ENCODE data around the gene MKRN2. TPM values are rescaled to one million over a fixed set of nuclear protein-coding genes. Genes with fewer than 3 reads are reported as not detected.
"Not testable (repeated sequence)": the region's sequence is repeated elsewhere in the genome, so short reads cannot be mapped to it uniquely, and the experiment has no call there.

The MKRN2 gene
- total and polyA plus RNA-seq, 2 donors = 26.4 to 30.0 TPM

- no peaks in the 10 kb centered on the region for H3K9me3 ChIP-seq (ENCODE audit: control insufficient read depth in 2 of 2, insufficient read depth in 1 of 2, low read length in 1 of 2)
- peaks cover 7 to 25% of the 10 kb centered on the region in 2 donors for H3K36me3 ChIP-seq (ENCODE audit: control insufficient read depth in 2 of 2, insufficient read depth in 2 of 2, low read length in 1 of 2)
- DNase-seq (ENCODE audit: low read depth in 6 of 9, low spot score in 9 of 9) = no peak
- no peaks in the 10 kb centered on the region for H3K4me1 ChIP-seq (ENCODE audit: control insufficient read depth in 2 of 2, insufficient read depth in 2 of 2, low read length in 2 of 2)
- H3K27me3 ChIP-seq (ENCODE audit: control insufficient read depth in 2 of 2, insufficient read depth in 1 of 2, low read length in 1 of 2) = no peaks in the 10 kb centered on the region
- no peak overlapping the region for H3K27ac ChIP-seq (ENCODE audit: low read depth in 1 of 2, low read length in 1 of 2)
- no peak overlapping the region for H3K4me3 ChIP-seq (ENCODE audit: low read length in 2 of 2)
- 98% methylated on average over 11 of the region's 11 CpGs for WGBS
Measured at GRCh38 chr3:12516873-12517272, 40.0 kb upstream of the MKRN2 start.

GRCh38 chr3:12518261-12519028 is 38.4 kb upstream of the MKRN2 start:
- H3K36me3 ChIP-seq (ENCODE audit: control insufficient read depth in 2 of 2, insufficient read depth in 2 of 2, low read length in 1 of 2) = peaks cover 7 to 19% of the 10 kb centered on the region in 2 donors
- H3K27ac ChIP-seq (ENCODE audit: low read depth in 1 of 2, low read length in 1 of 2) = no peak overlapping the region
- no peak for DNase-seq (ENCODE audit: low read depth in 6 of 9, low spot score in 9 of 9)
- H3K9me3 ChIP-seq (ENCODE audit: control insufficient read depth in 2 of 2, insufficient read depth in 1 of 2, low read length in 1 of 2) = no peaks in the 10 kb centered on the region
- WGBS = 99% methylated on average over 6 of the region's 6 CpGs
- no peak overlapping the region for H3K4me3 ChIP-seq (ENCODE audit: low read length in 2 of 2)
- no peaks in the 10 kb centered on the region for H3K27me3 ChIP-seq (ENCODE audit: control insufficient read depth in 2 of 2, insufficient read depth in 1 of 2, low read length in 1 of 2)
- H3K4me1 ChIP-seq (ENCODE audit: control insufficient read depth in 2 of 2, insufficient read depth in 2 of 2, low read length in 2 of 2) = no peaks in the 10 kb centered on the region

GRCh38 chr3:12521010-12521409 is 35.9 kb upstream of the MKRN2 start:
- no peaks in the 10 kb centered on the region for H3K9me3 ChIP-seq (ENCODE audit: control insufficient read depth in 2 of 2, insufficient read depth in 1 of 2, low read length in 1 of 2)
- peaks cover 7 to 18% of the 10 kb centered on the region in 2 donors for H3K36me3 ChIP-seq (ENCODE audit: control insufficient read depth in 2 of 2, insufficient read depth in 2 of 2, low read length in 1 of 2)
- no peaks in the 10 kb centered on the region for H3K4me1 ChIP-seq (ENCODE audit: control insufficient read depth in 2 of 2, insufficient read depth in 2 of 2, low read length in 2 of 2)
- no peak overlapping the region for H3K4me3 ChIP-seq (ENCODE audit: low read length in 2 of 2)
- H3K27me3 ChIP-seq (ENCODE audit: control insufficient read depth in 2 of 2, insufficient read depth in 1 of 2, low read length in 1 of 2) = no peaks in the 10 kb centered on the region
- no peak for DNase-seq (ENCODE audit: low read depth in 6 of 9, low spot score in 9 of 9)
- H3K27ac ChIP-seq (ENCODE audit: low read depth in 1 of 2, low read length in 1 of 2) = no peak overlapping the region
- 98% methylated on average over 2 of the region's 2 CpGs for WGBS

GRCh38 chr3:12522721-12523120 is 34.2 kb upstream of the MKRN2 start:
- H3K27ac ChIP-seq (ENCODE audit: low read depth in 1 of 2, low read length in 1 of 2) = no peak overlapping the region
- H3K4me1 ChIP-seq (ENCODE audit: control insufficient read depth in 2 of 2, insufficient read depth in 2 of 2, low read length in 2 of 2) = no peaks in the 10 kb centered on the region
- DNase-seq (ENCODE audit: low read depth in 6 of 9, low spot score in 9 of 9) = no peak
- no peak overlapping the region for H3K4me3 ChIP-seq (ENCODE audit: low read length in 2 of 2)
- no peaks in the 10 kb centered on the region for H3K9me3 ChIP-seq (ENCODE audit: control insufficient read depth in 2 of 2, insufficient read depth in 1 of 2, low read length in 1 of 2)
- WGBS = 96% methylated on average over 1 of the region's 1 CpG
- H3K27me3 ChIP-seq (ENCODE audit: control insufficient read depth in 2 of 2, insufficient read depth in 1 of 2, low read length in 1 of 2) = no peaks in the 10 kb centered on the region
- H3K36me3 ChIP-seq (ENCODE audit: control insufficient read depth in 2 of 2, insufficient read depth in 2 of 2, low read length in 1 of 2) = peaks cover 7 to 26% of the 10 kb centered on the region in 2 donors

DNA sequence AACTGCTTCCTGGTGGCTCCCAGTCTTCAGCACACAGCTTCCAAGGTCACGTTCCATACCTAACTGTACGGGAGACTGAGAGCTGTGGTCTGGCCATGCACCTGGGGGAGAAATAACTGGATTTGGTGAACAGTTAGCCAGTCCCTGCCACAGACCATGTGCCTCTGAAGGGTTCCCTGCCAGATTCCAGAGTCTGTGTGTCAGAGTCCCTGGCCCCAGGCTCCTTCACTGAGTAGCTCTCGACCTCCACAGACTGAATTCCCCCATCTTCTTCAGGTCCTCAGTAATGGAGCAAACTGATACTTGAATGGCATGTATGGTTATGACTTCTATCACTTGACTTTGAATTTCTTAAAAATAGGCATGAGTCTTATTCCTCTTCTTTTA is 29.1 kb upstream of the MKRN2 start:
- H3K36me3 ChIP-seq (ENCODE audit: control insufficient read depth in 2 of 2, insufficient read depth in 2 of 2, low read length in 1 of 2) = peaks cover 9 to 28% of the 10 kb centered on the region in 2 donors
- H3K9me3 ChIP-seq (ENCODE audit: control insufficient read depth in 2 of 2, insufficient read depth in 1 of 2, low read length in 1 of 2) = no peaks in the 10 kb centered on the region
- no peak for DNase-seq (ENCODE audit: low read depth in 6 of 9, low spot score in 9 of 9)
- WGBS = 96% methylated on average over 3 of the region's 3 CpGs
- no peaks in the 10 kb centered on the region for H3K27me3 ChIP-seq (ENCODE audit: control insufficient read depth in 2 of 2, insufficient read depth in 1 of 2, low read length in 1 of 2)
- H3K4me1 ChIP-seq (ENCODE audit: control insufficient read depth in 2 of 2, insufficient read depth in 2 of 2, low read length in 2 of 2) = no peaks in the 10 kb centered on the region
- no peak overlapping the region for H3K4me3 ChIP-seq (ENCODE audit: low read length in 2 of 2)
- H3K27ac ChIP-seq (ENCODE audit: low read depth in 1 of 2, low read length in 1 of 2) = no peak overlapping the region

- H3K27ac ChIP-seq (ENCODE audit: low read depth in 1 of 2, low read length in 1 of 2) = no peak overlapping the region
- H3K36me3 ChIP-seq (ENCODE audit: control insufficient read depth in 2 of 2, insufficient read depth in 2 of 2, low read length in 1 of 2) = peaks cover 14 to 23% of the 10 kb centered on the region in 2 donors
- DNase-seq (ENCODE audit: low read depth in 6 of 9, low spot score in 9 of 9) = no peak
- 94% methylated on average over 5 of the region's 5 CpGs for WGBS
- H3K9me3 ChIP-seq (ENCODE audit: control insufficient read depth in 2 of 2, insufficient read depth in 1 of 2, low read length in 1 of 2) = no peaks in the 10 kb centered on the region
- H3K4me1 ChIP-seq (ENCODE audit: control insufficient read depth in 2 of 2, insufficient read depth in 2 of 2, low read length in 2 of 2) = no peaks in the 10 kb centered on the region
- H3K4me3 ChIP-seq (ENCODE audit: low read length in 2 of 2) = no peak overlapping the region
- no peaks in the 10 kb centered on the region for H3K27me3 ChIP-seq (ENCODE audit: control insufficient read depth in 2 of 2, insufficient read depth in 1 of 2, low read length in 1 of 2)
Measured at GRCh38 chr3:12532182-12532581, 24.7 kb upstream of the MKRN2 start.

DNA sequence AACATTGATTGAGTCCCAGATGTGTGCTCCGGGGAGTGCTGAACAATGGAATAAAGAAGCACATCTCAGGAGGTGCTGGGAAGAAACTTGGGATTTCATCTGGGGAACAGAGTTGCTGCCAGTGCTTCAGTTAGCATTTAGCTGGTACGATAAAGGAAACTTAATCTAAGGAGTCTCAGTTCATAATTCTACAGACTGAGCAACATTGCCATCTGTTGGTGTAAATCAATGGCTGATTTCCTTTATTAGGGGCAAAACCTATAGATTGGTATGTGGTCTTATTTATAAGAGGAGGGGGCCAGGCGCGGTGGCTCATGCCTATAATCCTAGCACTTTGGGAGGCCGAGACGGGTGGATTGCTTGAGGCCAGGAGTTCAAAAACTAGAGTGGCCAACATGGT is 20.5 kb upstream of the MKRN2 start:
- DNase-seq (ENCODE audit: low read depth in 6 of 9, low spot score in 9 of 9) = no peak
- Histone ChIP-seq H3K36me3 (ENCODE audit: control insufficient read depth in 2 of 2, insufficient read depth in 2 of 2, low read length in 1 of 2) (peaks cover 3 to 13% of the 10 kb centered on the region in 2 donors), H3K27me3 (ENCODE audit: control insufficient read depth in 2 of 2, insufficient read depth in 1 of 2, low read length in 1 of 2) (no peaks in the 10 kb centered on the region), H3K9me3 (ENCODE audit: control insufficient read depth in 2 of 2, insufficient read depth in 1 of 2, low read length in 1 of 2) (no peaks in the 10 kb centered on the region), H3K4me3 (ENCODE audit: low read length in 2 of 2) (no peak overlapping the region), H3K27ac (ENCODE audit: low read depth in 1 of 2, low read length in 1 of 2) (no peak overlapping the region), H3K4me1 (ENCODE audit: control insufficient read depth in 2 of 2, insufficient read depth in 2 of 2, low read length in 2 of 2) (no peaks in the 10 kb centered on the region)
- WGBS = 97% methylated on average over 6 of the region's 6 CpGs

- 83% methylated on average over 8 of the region's 8 CpGs for WGBS
- Histone ChIP-seq H3K27ac (ENCODE audit: low read depth in 1 of 2, low read length in 1 of 2) (no peak overlapping the region), H3K9me3 (ENCODE audit: control insufficient read depth in 2 of 2, insufficient read depth in 1 of 2, low read length in 1 of 2) (no peaks in the 10 kb centered on the region), H3K27me3 (ENCODE audit: control insufficient read depth in 2 of 2, insufficient read depth in 1 of 2, low read length in 1 of 2) (no peaks in the 10 kb centered on the region), H3K4me1 (ENCODE audit: control insufficient read depth in 2 of 2, insufficient read depth in 2 of 2, low read length in 2 of 2) (no peaks in the 10 kb centered on the region), H3K36me3 (ENCODE audit: control insufficient read depth in 2 of 2, insufficient read depth in 2 of 2, low read length in 1 of 2) (peaks cover 0 to 7% of the 10 kb centered on the region in 2 donors), H3K4me3 (ENCODE audit: low read length in 2 of 2) (no peak overlapping the region)
- no peak for DNase-seq (ENCODE audit: low read depth in 6 of 9, low spot score in 9 of 9)
Measured at GRCh38 chr3:12541625-12542024, 15.3 kb upstream of the MKRN2 start.

DNA sequence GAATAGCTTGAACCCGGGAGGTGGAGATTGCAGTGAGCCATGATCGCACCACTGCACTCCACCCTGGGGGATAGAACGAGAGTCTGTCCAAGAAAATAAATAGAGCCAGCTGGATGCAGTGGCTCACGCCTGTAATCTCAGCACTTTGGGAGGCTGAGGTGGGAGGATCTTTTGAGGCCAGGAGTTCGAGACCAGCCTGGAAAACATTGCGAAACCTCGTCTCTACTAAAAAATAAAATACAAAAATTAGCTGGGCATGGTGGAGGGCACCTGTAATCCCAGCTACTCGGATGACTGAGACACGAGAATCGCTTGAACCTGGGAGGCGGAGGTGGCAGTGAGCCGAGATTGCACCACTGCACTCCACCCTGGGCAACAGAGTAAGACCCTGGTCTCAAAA is 13.4 kb upstream of the MKRN2 start:
- WGBS = 94% methylated on average over 12 of the region's 12 CpGs
- not testable (repeated sequence) for H3K4me3 ChIP-seq (ENCODE audit: low read length in 2 of 2); H3K4me1 ChIP-seq (ENCODE audit: control insufficient read depth in 2 of 2, insufficient read depth in 2 of 2, low read length in 2 of 2); H3K27me3 ChIP-seq (ENCODE audit: control insufficient read depth in 2 of 2, insufficient read depth in 1 of 2, low read length in 1 of 2); DNase-seq (ENCODE audit: low read depth in 6 of 9, low spot score in 9 of 9); H3K36me3 ChIP-seq (ENCODE audit: control insufficient read depth in 2 of 2, insufficient read depth in 2 of 2, low read length in 1 of 2); H3K9me3 ChIP-seq (ENCODE audit: control insufficient read depth in 2 of 2, insufficient read depth in 1 of 2, low read length in 1 of 2); H3K27ac ChIP-seq (ENCODE audit: low read depth in 1 of 2, low read length in 1 of 2)

All from thymus (tissue), 11 donors.